Endodermal cell (in vitro differentiated cells): ENCODE results near the gene CBLB. TPM values are rescaled to one million over a fixed set of nuclear protein-coding genes. Genes with fewer than 3 reads are reported as not detected.

Source experiments
- DNase-seq: peaks from one replicate; pipeline ENCODE4 v3.0.0-alpha.2; 2017
- H3K27ac ChIP-seq: 2 replicates; pipeline ENCODE4 v1.5.1; 2013; ENCODE audit warnings: mild to moderate bottlenecking, low read depth, low read length, moderate library complexity
- H3K27me3 ChIP-seq: 2 replicates; pipeline ENCODE4 v1.6.1; 2013; ENCODE audit warnings: mild to moderate bottlenecking, low read length, moderate library complexity; ENCODE audit not compliant: insufficient read depth, control insufficient read depth, poor library complexity, severe bottlenecking
- H3K36me3 ChIP-seq: 2 replicates; pipeline ENCODE4 v1.7.0; 2013; ENCODE audit warnings: mild to moderate bottlenecking, low read length, moderate library complexity; ENCODE audit not compliant: control insufficient read depth, insufficient read depth
- H3K4me1 ChIP-seq: one replicate; pipeline ENCODE4 v1.7.0; 2013; ENCODE audit warnings: low read length; ENCODE audit not compliant: control insufficient read depth, insufficient read depth
- H3K4me3 ChIP-seq: 2 replicates; pipeline ENCODE4 v1.5.1; 2013; ENCODE audit warnings: mild to moderate bottlenecking, low read length, moderate library complexity
- H3K9ac ChIP-seq: 2 replicates; pipeline ENCODE4 v1.6.1; 2013; ENCODE audit warnings: mild to moderate bottlenecking, low read length, moderate library complexity; ENCODE audit not compliant: poor library complexity, severe bottlenecking; ENCODE audit errors: extremely low read depth
- H3K9me3 ChIP-seq: 2 replicates; pipeline ENCODE4 v1.6.1; 2013; ENCODE audit warnings: mild to moderate bottlenecking, low read length, moderate library complexity; ENCODE audit not compliant: control insufficient read depth
- H3K27ac Mint-ChIP-seq: 2 replicates; pipeline ENCODE4 v1.8.0; 2020; ENCODE audit warnings: mixed read lengths
- H3K27me3 Mint-ChIP-seq: 2 replicates; pipeline ENCODE4 v1.8.0; 2021; ENCODE audit warnings: mild to moderate bottlenecking, mixed read lengths; ENCODE audit not compliant: insufficient read depth
- H3K36me3 Mint-ChIP-seq: 2 replicates; pipeline ENCODE4 v1.8.0; 2020; ENCODE audit warnings: low read depth, mixed read lengths
- H3K4me1 Mint-ChIP-seq: 2 replicates; pipeline ENCODE4 v1.8.0; 2020; ENCODE audit warnings: mixed read lengths
- H3K4me3 Mint-ChIP-seq: 2 replicates; pipeline ENCODE4 v1.8.0; 2020; ENCODE audit warnings: mild to moderate bottlenecking, moderate library complexity, mixed read lengths
- H3K9me3 Mint-ChIP-seq: 2 replicates; pipeline ENCODE4 v1.8.0; 2020; ENCODE audit warnings: mild to moderate bottlenecking, mixed read lengths
- WGBS, 2 experiments: methylation state at CpG; one replicate each; pipeline versions ENCODE4 v1.1.5 to v1.1.7; 2013; ENCODE audit warnings: missing lambda C conversion rate in 2 of 2, mixed read lengths in 1 of 2; ENCODE audit not compliant: insufficient coverage in 1 of 2, insufficient read length in 1 of 2; 5-methylcytosine and 5-hydroxymethylcytosine counted together
- total RNA-seq, 2 donors: library from RNA; stranded (reverse); fragmentation: NEBNext Ultra II Directional in 1 of 2; extraction: Animal tissue kit (Norgen Biotek cat#: 25700) in 1 of 2; gene quantifications; 2 replicates in 1 of 2; 3 replicates in 1 of 2; pipeline ENCODE4 v1.2.1, GENCODE V29; 2021
- TF ChIP-seq, protein P1 (sequence below): fragments of 200-600 bp; sonication (generic); conservative IDR thresholded peaks from 2 replicates; pipeline ENCODE4 v1.5.0; 2021; ENCODE audit warnings: antibody characterized with exemption, mild to moderate bottlenecking

CBLB gene
- total RNA-seq, 2 donors from 2014 or later, result 45.4 to 60.5 TPM

GRCh38 chr3:105837947-105838346, 30.9 kb downstream of the CBLB start:
- Histone ChIP-seq H3K27me3 (no peaks in the 10 kb centered on the region), H3K36me3 (no peaks in the 10 kb centered on the region), H3K4me1 (peaks cover 5% of the 10 kb centered on the region), H3K9me3 (peaks cover 6% of the 10 kb centered on the region), H3K4me3 (no peak overlapping the region), H3K27ac (no peak overlapping the region), H3K9ac (no peak overlapping the region)
- Mint-ChIP-seq H3K27ac (no peak overlapping the region), H3K4me3 (no peak overlapping the region), H3K9me3 (no peaks in the 10 kb centered on the region), H3K36me3 (peaks cover 20% of the 10 kb centered on the region), H3K4me1 (peaks cover 42% of the 10 kb centered on the region), H3K27me3 (no peaks in the 10 kb centered on the region)
- no peak for DNase-seq
- TF ChIP-seq, protein P1, sequence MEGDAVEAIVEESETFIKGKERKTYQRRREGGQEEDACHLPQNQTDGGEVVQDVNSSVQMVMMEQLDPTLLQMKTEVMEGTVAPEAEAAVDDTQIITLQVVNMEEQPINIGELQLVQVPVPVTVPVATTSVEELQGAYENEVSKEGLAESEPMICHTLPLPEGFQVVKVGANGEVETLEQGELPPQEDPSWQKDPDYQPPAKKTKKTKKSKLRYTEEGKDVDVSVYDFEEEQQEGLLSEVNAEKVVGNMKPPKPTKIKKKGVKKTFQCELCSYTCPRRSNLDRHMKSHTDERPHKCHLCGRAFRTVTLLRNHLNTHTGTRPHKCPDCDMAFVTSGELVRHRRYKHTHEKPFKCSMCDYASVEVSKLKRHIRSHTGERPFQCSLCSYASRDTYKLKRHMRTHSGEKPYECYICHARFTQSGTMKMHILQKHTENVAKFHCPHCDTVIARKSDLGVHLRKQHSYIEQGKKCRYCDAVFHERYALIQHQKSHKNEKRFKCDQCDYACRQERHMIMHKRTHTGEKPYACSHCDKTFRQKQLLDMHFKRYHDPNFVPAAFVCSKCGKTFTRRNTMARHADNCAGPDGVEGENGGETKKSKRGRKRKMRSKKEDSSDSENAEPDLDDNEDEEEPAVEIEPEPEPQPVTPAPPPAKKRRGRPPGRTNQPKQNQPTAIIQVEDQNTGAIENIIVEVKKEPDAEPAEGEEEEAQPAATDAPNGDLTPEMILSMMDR, result no peak
- 98% methylated on average over 2 of the region's 2 CpGs; no CpG with 5 or more reads in 1 of the 2 experiments for WGBS, 2 experiments

DNA sequence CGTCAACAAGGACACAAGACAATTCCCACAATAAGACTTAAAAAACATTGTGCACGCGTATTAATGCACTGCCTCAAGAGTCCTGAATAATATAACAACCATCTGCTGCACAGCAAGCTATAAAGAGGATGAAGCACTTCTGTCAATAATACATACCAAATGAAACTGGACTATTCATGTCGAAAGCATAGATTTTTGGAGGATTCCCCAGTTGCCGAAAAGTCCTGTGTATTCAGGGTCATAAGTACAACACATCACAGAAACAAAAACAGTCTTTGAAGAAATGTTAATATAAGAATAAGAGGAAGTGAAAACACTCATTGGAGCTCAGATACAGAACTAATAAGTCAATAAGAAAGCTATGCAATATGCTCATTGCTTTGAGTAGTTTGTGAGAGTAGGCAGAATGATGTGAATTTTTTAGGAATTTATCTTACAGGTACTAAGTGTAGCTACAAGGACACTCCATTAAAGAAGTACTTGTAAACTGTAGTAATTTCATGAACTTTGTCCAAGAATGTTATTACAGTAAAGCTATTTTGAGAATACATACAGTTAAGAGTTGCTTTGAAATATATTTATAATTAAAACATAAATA, 31.6 kb downstream of the CBLB start:
- peak overlapping the region; percentile 6 for H3K27ac ChIP-seq
- WGBS, 2 experiments, result 83 to 96% methylated on average over 1 to 5 of the region's 5 CpGs

GRCh38 chr3:105836533-105836932, 32.3 kb downstream of the CBLB start:
- Histone ChIP-seq H3K27ac (no peak overlapping the region), H3K9me3 (peaks cover 1% of the 10 kb centered on the region)
- 90 to 94% methylated on average over 2 to 5 of the region's 5 CpGs for WGBS, 2 experiments

More for the DNA sequence above, 31.6 kb downstream of the CBLB start:
- no peaks in the 10 kb centered on the region for H3K27me3 Mint-ChIP-seq
- TF ChIP-seq, protein P1, result no peak
- H3K4me3 Mint-ChIP-seq, result no peak overlapping the region
- H3K27ac Mint-ChIP-seq, result no peak overlapping the region
- H3K4me1 Mint-ChIP-seq, result peaks cover 39% of the 10 kb centered on the region
- H3K27me3 ChIP-seq, result no peaks in the 10 kb centered on the region
- H3K9me3 Mint-ChIP-seq, result no peaks in the 10 kb centered on the region
- H3K9ac ChIP-seq, result no peak overlapping the region
- no peaks in the 10 kb centered on the region for H3K36me3 ChIP-seq
- H3K4me1 ChIP-seq, result peaks cover 5% of the 10 kb centered on the region
- no peak for DNase-seq
- H3K9me3 ChIP-seq, result peaks cover 6% of the 10 kb centered on the region
- H3K4me3 ChIP-seq, result no peak overlapping the region
- H3K36me3 Mint-ChIP-seq, result peaks cover 22% of the 10 kb centered on the region

More at GRCh38 chr3:105836533-105836932, 32.3 kb downstream of the CBLB start:
- TF ChIP-seq, protein P1, result no peak
- H3K27me3 Mint-ChIP-seq, result no peaks in the 10 kb centered on the region
- no peak overlapping the region for H3K27ac Mint-ChIP-seq
- H3K9me3 Mint-ChIP-seq, result no peaks in the 10 kb centered on the region
- H3K4me1 Mint-ChIP-seq, result peaks cover 39% of the 10 kb centered on the region
- H3K4me3 Mint-ChIP-seq, result no peak overlapping the region
- DNase-seq, result no peak
- Histone ChIP-seq H3K4me1 (peaks cover 5% of the 10 kb centered on the region), H3K4me3 (no peak overlapping the region), H3K36me3 (no peaks in the 10 kb centered on the region), H3K9ac (no peak overlapping the region), H3K27me3 (no peaks in the 10 kb centered on the region)
- peaks cover 16% of the 10 kb centered on the region for H3K36me3 Mint-ChIP-seq
